Calu3 (cell line): ENCODE results near the gene ARHGAP22. TPM values are rescaled to one million over a fixed set of nuclear protein-coding genes. Genes with fewer than 3 reads are reported as not detected.

Experiments used
- BruUV-seq: library from RNA; stranded (reverse); fragments of 400-500 nt; replicated peaks from 2 replicates; lab custom pipeline; 2021; lab: Mats Ljungman, UMichigan
- CTCF ChIA-PET: fragments of 300-600 bp; sonication (Branson Sonifier 250); formaldehyde crosslinking; loops from one replicate; lab custom pipeline; 2022; ENCODE audit warnings: antibody characterized with exemption; lab: Charles Lee
- DNase-seq: peaks from one replicate; pipeline ENCODE4 v3.0.0; 2022
- H3K27ac Mint-ChIP-seq: one replicate; pipeline ENCODE4 v1.8.0; 2022; ENCODE audit warnings: mixed read lengths; ENCODE audit not compliant: unreplicated experiment
- H3K27me3 Mint-ChIP-seq: one replicate; pipeline ENCODE4 v1.8.0; 2022; ENCODE audit warnings: mixed read lengths; ENCODE audit not compliant: unreplicated experiment
- H3K36me3 Mint-ChIP-seq: one replicate; pipeline ENCODE4 v1.8.0; 2022; ENCODE audit warnings: mild to moderate bottlenecking, moderate library complexity, mixed read lengths; ENCODE audit not compliant: insufficient read depth, unreplicated experiment
- H3K4me1 Mint-ChIP-seq: one replicate; pipeline ENCODE4 v1.8.0; 2022; ENCODE audit warnings: mild to moderate bottlenecking, low read depth, mixed read lengths; ENCODE audit not compliant: unreplicated experiment
- H3K4me3 Mint-ChIP-seq: one replicate; pipeline ENCODE4 v1.8.0; 2022; ENCODE audit warnings: mild to moderate bottlenecking, low read depth, moderate library complexity, mixed read lengths; ENCODE audit not compliant: unreplicated experiment
- H3K9me3 Mint-ChIP-seq: one replicate; pipeline ENCODE4 v1.8.0; 2022; ENCODE audit warnings: low read depth, mixed read lengths; ENCODE audit not compliant: unreplicated experiment
- intact Hi-C: fragments of 100-400 bp; cut with micrococcal nuclease; formaldehyde crosslinking; loops from one replicate; pipeline ENCODE4 v1.10.0; 2022; ENCODE audit not compliant: unreplicated experiment
- total RNA-seq: library from RNA; stranded (reverse); gene quantifications from 2 replicates; pipeline ENCODE4 v1.2.3, GENCODE V29; 2022
- TF ChIP-seq, protein P1 (sequence below): fragments of 200-600 bp; IDR thresholded peaks from one replicate; pipeline ENCODE4 v1.8.0; 2022; ENCODE audit warnings: antibody characterized with exemption; ENCODE audit not compliant: unreplicated experiment

Gene ARHGAP22
- total RNA-seq, 1 experiment from 2014 or later: 1.0 TPM

GRCh38 chr10:48595539-48595932, 9.3 kb downstream of the ARHGAP22 start:
- intact Hi-C loops: no loop called here
- peaks cover 80% of the 10 kb centered on the region for H3K27me3 Mint-ChIP-seq
- BruUV-seq: no TSS peak
- no peaks in the 10 kb centered on the region for H3K4me1 Mint-ChIP-seq
- TF ChIP-seq, protein P1, sequence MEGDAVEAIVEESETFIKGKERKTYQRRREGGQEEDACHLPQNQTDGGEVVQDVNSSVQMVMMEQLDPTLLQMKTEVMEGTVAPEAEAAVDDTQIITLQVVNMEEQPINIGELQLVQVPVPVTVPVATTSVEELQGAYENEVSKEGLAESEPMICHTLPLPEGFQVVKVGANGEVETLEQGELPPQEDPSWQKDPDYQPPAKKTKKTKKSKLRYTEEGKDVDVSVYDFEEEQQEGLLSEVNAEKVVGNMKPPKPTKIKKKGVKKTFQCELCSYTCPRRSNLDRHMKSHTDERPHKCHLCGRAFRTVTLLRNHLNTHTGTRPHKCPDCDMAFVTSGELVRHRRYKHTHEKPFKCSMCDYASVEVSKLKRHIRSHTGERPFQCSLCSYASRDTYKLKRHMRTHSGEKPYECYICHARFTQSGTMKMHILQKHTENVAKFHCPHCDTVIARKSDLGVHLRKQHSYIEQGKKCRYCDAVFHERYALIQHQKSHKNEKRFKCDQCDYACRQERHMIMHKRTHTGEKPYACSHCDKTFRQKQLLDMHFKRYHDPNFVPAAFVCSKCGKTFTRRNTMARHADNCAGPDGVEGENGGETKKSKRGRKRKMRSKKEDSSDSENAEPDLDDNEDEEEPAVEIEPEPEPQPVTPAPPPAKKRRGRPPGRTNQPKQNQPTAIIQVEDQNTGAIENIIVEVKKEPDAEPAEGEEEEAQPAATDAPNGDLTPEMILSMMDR: no peak
- no peak for DNase-seq
- H3K4me3 Mint-ChIP-seq: no peak overlapping the region
- H3K36me3 Mint-ChIP-seq: no peaks in the 10 kb centered on the region
- no peak overlapping the region for H3K27ac Mint-ChIP-seq
- CTCF ChIA-PET: no interaction called here
- H3K9me3 Mint-ChIP-seq: no peaks in the 10 kb centered on the region

DNA sequence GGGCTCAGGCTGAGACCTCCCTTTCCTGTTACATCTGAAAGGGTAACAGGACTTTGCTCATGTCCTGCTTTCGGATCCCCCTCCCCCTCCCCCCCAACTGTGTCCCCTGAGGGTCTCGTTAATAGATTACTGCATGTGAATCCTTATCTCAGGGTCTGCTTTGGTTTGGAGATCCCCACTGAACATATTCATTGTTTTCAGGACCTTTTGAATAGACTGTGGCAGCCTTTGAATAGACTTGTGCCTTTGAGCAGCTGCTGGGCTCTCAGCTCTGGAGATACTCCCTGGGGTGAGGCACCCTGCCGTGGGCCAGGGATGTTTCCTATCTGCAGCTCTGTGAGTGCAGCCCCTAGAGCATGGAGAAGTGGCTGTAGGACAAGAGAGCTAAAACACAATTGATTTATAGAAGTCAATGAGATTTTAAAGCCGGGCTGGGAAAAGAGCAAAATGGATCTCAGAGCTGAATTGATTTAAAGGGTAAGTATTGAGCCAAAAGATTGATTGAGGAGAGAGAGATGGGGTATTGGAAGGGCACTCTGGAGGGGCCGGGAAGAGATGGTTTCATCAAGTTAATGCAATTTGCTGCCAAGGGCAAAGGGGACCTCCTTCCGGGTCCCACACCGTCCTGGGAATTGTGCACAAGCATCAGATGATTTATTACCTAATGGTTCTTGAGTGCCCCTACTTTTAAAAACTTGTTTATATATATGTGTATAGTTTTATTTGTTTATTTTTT, 9.9 kb downstream of the ARHGAP22 start:
- TF ChIP-seq, protein P1: no peak
- no peaks in the 10 kb centered on the region for H3K9me3 Mint-ChIP-seq
- no peak overlapping the region for H3K4me3 Mint-ChIP-seq
- no peak for DNase-seq
- no peak overlapping the region for H3K27ac Mint-ChIP-seq
- no TSS peak for BruUV-seq
- CTCF ChIA-PET: interaction anchor here (0.7 to 1.0 kb wide), 2 partner anchors 8 to 954 kb away, joined by 3 to 8 read pairs; no protein-coding TSS in a partner anchor
- no peaks in the 10 kb centered on the region for H3K4me1 Mint-ChIP-seq
- H3K27me3 Mint-ChIP-seq: peaks cover 85% of the 10 kb centered on the region
- no peaks in the 10 kb centered on the region for H3K36me3 Mint-ChIP-seq
- intact Hi-C loops: no loop called here

- Mint-ChIP-seq H3K36me3 (no peaks in the 10 kb centered on the region), H3K4me1 (no peaks in the 10 kb centered on the region), H3K27ac (no peak overlapping the region), H3K9me3 (no peaks in the 10 kb centered on the region), H3K27me3 (peaks cover 91% of the 10 kb centered on the region), H3K4me3 (no peak overlapping the region)
- intact Hi-C loops: no loop called here
- no TSS peak for BruUV-seq
- DNase-seq: no peak
- CTCF ChIA-PET: interaction anchor here (1.0 kb wide), 1 partner anchor 9 kb away, joined by 3 read pairs; no protein-coding TSS in a partner anchor
- TF ChIP-seq, protein P1: no peak
Measured at GRCh38 chr10:48594371-48594770, 10.5 kb downstream of the ARHGAP22 start.

DNA sequence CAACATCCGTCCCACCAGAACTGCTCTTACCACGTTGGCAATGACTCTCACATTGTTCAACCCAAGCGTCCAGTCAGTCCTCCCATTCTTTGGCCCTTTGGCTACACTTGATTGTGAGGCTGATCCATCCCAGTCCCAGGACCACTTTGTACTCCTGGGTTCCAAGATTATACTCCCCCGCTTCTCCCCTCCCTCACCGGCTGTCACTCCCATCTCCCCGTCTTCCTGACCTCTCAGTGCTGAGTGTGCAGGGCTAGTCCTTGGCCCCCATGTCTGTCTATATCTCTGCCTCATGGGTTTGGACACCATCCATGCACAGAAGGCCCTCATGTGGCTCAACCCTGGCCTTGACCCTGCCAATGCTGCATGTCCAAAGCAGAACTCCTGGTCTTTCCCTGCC, 12.5 kb downstream of the ARHGAP22 start:
- intact Hi-C loops: no loop called here
- Mint-ChIP-seq H3K9me3 (no peaks in the 10 kb centered on the region), H3K27ac (no peak overlapping the region), H3K36me3 (no peaks in the 10 kb centered on the region), H3K4me3 (no peak overlapping the region), H3K27me3 (peaks cover 81% of the 10 kb centered on the region), H3K4me1 (no peaks in the 10 kb centered on the region)
- no TSS peak for BruUV-seq
- CTCF ChIA-PET: no interaction called here
- DNase-seq: no peak
- TF ChIP-seq, protein P1: no peak
